PC-3 (cell line): Measurements from ENCODE around the gene ZNF407.

Experiments used
- CTCF ChIP-seq: fragments of 300-600 bp; sonication (generic); conservative IDR thresholded peaks from 2 replicates; pipeline ENCODE4 v1.5.1; 2017; ENCODE audit warnings: antibody characterized with exemption, low read depth, mild to moderate bottlenecking, low read length
- EZH2 ChIP-seq: fragments of 300-600 bp; sonication (generic); IDR thresholded peaks from one replicate; pipeline ENCODE4 v1.6.1; 2017; ENCODE audit warnings: antibody characterized with exemption, mild to moderate bottlenecking, low read length; ENCODE audit not compliant: unreplicated experiment
- EZH2phosphoT487 ChIP-seq: fragments of 300-600 bp; sonication (generic); IDR thresholded peaks from 2 replicates; pipeline ENCODE4 v1.6.1; 2018; ENCODE audit warnings: mild to moderate bottlenecking, antibody characterized with exemption, low read length, borderline replicate concordance

DNA sequence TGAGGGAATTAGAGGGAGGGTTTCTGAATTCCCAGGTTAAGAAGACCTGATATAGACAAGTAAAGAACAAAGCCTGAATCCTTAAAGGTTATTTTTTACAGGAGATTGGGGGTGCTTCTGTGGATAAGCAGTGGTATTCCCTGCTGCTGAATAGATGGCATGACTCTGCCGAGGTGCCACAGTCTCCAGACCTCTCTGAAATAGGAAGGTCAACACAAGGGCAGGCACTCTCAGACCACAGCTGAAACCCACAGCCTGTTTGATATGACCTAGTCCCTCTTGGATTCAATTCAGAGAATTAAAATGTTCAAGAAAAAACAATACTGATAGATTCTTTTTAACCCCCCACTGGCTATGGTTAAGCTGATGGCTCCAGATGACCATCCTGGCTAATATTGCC lies 351.9 kb downstream of the ZNF407 start:
- TF ChIP-seq CTCF (no peak), EZH2 (no peak), EZH2phosphoT487 (no peak)
